ENCODE measurements around the gene FFAR1. TPM values are rescaled to one million over a fixed set of nuclear protein-coding genes. Genes with fewer than 3 reads are reported as not detected.

Gene FFAR1
- total and polyA plus RNA-seq, 2 of the 8 experiments (the other 6 are each of a cell fraction or from before 2014, with no cell fraction given) = not detected

GRCh38 chr19:35355791-35356460 is 8.2 kb downstream of the FFAR1 start:
- no peak overlapping the region for H3K14ac ChIP-seq (ENCODE audit: insufficient read length)
- H3K9me3 ChIP-seq (ENCODE audit: insufficient read depth in 2 of 2, low read depth in 1 of 2, low read length in 1 of 2) = no peaks in the 10 kb centered on the region
- no peak overlapping the region for H3K23ac ChIP-seq (ENCODE audit: insufficient read length)
- H3K23me2 ChIP-seq (ENCODE audit: low read depth, low read length) = no peaks in the 10 kb centered on the region
- CTCF ChIA-PET (ENCODE audit: partially characterized antibody) = interaction anchor here (0.6 to 4.1 kb wide), 5 partner anchors 35 to 139 kb away, joined by 3 to 51 read pairs (median 6); no protein-coding TSS in a partner anchor
- H2BK5ac ChIP-seq (ENCODE audit: low read depth, low read length) = no peak overlapping the region
- FAIRE-seq (no peak), DNase-seq (ENCODE audit: low read depth in 1 of 2, low spot score in 2 of 2) (peak in 1 of 2 experiments; percentile 38)
- H3K4me3 ChIP-seq (ENCODE audit: extremely low read depth in 1 of 4, insufficient read depth in 2 of 4, low read depth in 3 of 4, low read length in 4 of 4) = no peak overlapping the region
- TF ChIP-seq TBP (IDR thresholded peaks at IDR 0.05; ENCODE audit: low read depth, low read length) (no peak), KDM1A (IDR thresholded peaks at IDR 0.05; ENCODE audit: borderline replicate concordance, low read length) (no peak), NANOG (IDR thresholded peaks at IDR 0.05; ENCODE audit: insufficient read depth, low read depth, low read length, poor library complexity, severe bottlenecking) (no peak), CTCF (IDR thresholded peaks at IDR 0.05; ENCODE audit: control extremely low read depth in 1 of 3, insufficient read depth in 1 of 3, low read depth in 1 of 3, low read length in 3 of 3) (no peak)
- no peaks in the 10 kb centered on the region for H3K27me3 ChIP-seq (replicated peaks in 1 of 4; ENCODE audit: control insufficient read depth in 3 of 4, extremely low read depth in 1 of 4, insufficient read depth in 3 of 4, low read length in 3 of 4)
- no peak overlapping the region for H3K4me2 ChIP-seq (ENCODE audit: insufficient read depth in 1 of 2, low read depth in 2 of 2, low read length in 2 of 2)
- no peak overlapping the region for H3K4ac ChIP-seq (replicated peaks; ENCODE audit: insufficient read length, low read depth, low read length)
- H2AK5ac ChIP-seq (ENCODE audit: low read depth, low read length) = no peak overlapping the region
- no peak overlapping the region for H3K27ac ChIP-seq (ENCODE audit: low read depth, low read length)
- no peak overlapping the region for H2BK20ac ChIP-seq (ENCODE audit: low read length)
- no peaks in the 10 kb centered on the region for H4K20me1 ChIP-seq (replicated peaks in 1 of 2; ENCODE audit: control insufficient read depth in 1 of 2, insufficient read depth in 2 of 2, low read length in 2 of 2)
- H3K36me3 ChIP-seq (ENCODE audit: control insufficient read depth in 2 of 4, insufficient read depth in 4 of 4, low read length in 3 of 4) = no peaks in the 10 kb centered on the region
- WGBS, 2 experiments (ENCODE audit: extremely low coverage in 1 of 2, insufficient coverage in 1 of 2, insufficient read length in 1 of 2, insufficient replicate concordance in 2 of 2, low coverage in 1 of 2, low lambda C conversion rate in 2 of 2, missing lambda C conversion rate in 1 of 2) = 71% methylated on average over 6 of the region's 6 CpGs; no CpG with 5 or more reads in 1 of the 2 experiments
- H3K56ac ChIP-seq (replicated peaks; ENCODE audit: insufficient read length, low read depth, low read length) = no peak overlapping the region
- POLR2A ChIA-PET (ENCODE audit: partially characterized antibody) = no interaction called here
- H3K9ac ChIP-seq (replicated peaks in 1 of 4; ENCODE audit: extremely low read depth in 1 of 4, low read depth in 3 of 4, low read length in 3 of 4) = no peak overlapping the region
- H4K91ac ChIP-seq (replicated peaks; ENCODE audit: insufficient read length, low read length) = no peak overlapping the region
- no peak overlapping the region for H4K5ac ChIP-seq (ENCODE audit: insufficient read length, low read depth, low read length)
- no peak overlapping the region for H2BK120ac ChIP-seq (replicated peaks; ENCODE audit: low read depth, low read length)
- H2AFZ ChIP-seq (ENCODE audit: low read length) = no peak overlapping the region
- H2BK12ac ChIP-seq (ENCODE audit: low read depth, low read length) = no peak overlapping the region
- H2BK15ac ChIP-seq (ENCODE audit: low read length) = no peak overlapping the region
- no peaks in the 10 kb centered on the region; a peak in 1 of 7 replicates for H3K4me1 ChIP-seq (replicated peaks in 1 of 4; ENCODE audit: control insufficient read depth in 3 of 4, insufficient read depth in 4 of 4, low read length in 3 of 4)
- H3K18ac ChIP-seq (ENCODE audit: extremely low read depth, low read length) = no peak overlapping the region
- no peaks in the 10 kb centered on the region for H3K79me1 ChIP-seq (ENCODE audit: low read depth, low read length)
- H4K8ac ChIP-seq (ENCODE audit: extremely low read depth, insufficient read depth, low read length) = no peak overlapping the region
- H3K79me2 ChIP-seq (ENCODE audit: control insufficient read depth in 1 of 2, insufficient read depth in 2 of 2, low read length in 2 of 2) = no peaks in the 10 kb centered on the region
